Memory B cell (primary cell): ENCODE results near the gene SLC9A9.
"Not testable (repeated sequence)": the region's sequence is repeated elsewhere in the genome, so short reads cannot be mapped to it uniquely, and the experiment has no call there.

Experiments
- ATAC-seq: fragments of 150-1000 bp; cut with Tn5 transposase; 2 replicates; pipeline ENCODE4 v1.10.0; 2021; ENCODE audit warnings: low read depth, mild to moderate bottlenecking, moderate library complexity
- DNase-seq, 2 donors: peaks; one replicate each; pipeline ENCODE4 v3.0.0; 2022; ENCODE audit warnings: low spot score in 2 of 2
- H3K27ac Mint-ChIP-seq: one replicate; pipeline ENCODE4 v1.8.0; 2022; ENCODE audit warnings: mild to moderate bottlenecking, moderate library complexity, mixed read lengths
- H3K27me3 Mint-ChIP-seq: one replicate; pipeline ENCODE4 v1.8.0; 2022; ENCODE audit warnings: mixed read lengths
- H3K36me3 Mint-ChIP-seq: one replicate; pipeline ENCODE4 v1.8.0; 2022; ENCODE audit warnings: mild to moderate bottlenecking, mixed read lengths
- H3K4me1 Mint-ChIP-seq: one replicate; pipeline ENCODE4 v1.8.0; 2022; ENCODE audit warnings: mixed read lengths
- H3K4me3 Mint-ChIP-seq: one replicate; pipeline ENCODE4 v1.8.0; 2022; ENCODE audit warnings: mild to moderate bottlenecking, moderate library complexity, mixed read lengths
- H3K9me3 Mint-ChIP-seq: one replicate; pipeline ENCODE4 v1.8.0; 2022; ENCODE audit warnings: mixed read lengths

SLC9A9 gene

GRCh38 chr3:143447491-143447890 lies 400.8 kb downstream of the SLC9A9 start:
- H3K27ac Mint-ChIP-seq: no peak overlapping the region
- H3K9me3 Mint-ChIP-seq: no peaks in the 10 kb centered on the region
- H3K4me1 Mint-ChIP-seq: peaks cover 6% of the 10 kb centered on the region
- H3K4me3 Mint-ChIP-seq: no peak overlapping the region
- ATAC-seq: no peak
- H3K36me3 Mint-ChIP-seq: peaks cover 10% of the 10 kb centered on the region
- no peak for DNase-seq
- no peaks in the 10 kb centered on the region for H3K27me3 Mint-ChIP-seq

- Mint-ChIP-seq H3K27me3 (no peaks in the 10 kb centered on the region), H3K9me3 (no peaks in the 10 kb centered on the region), H3K27ac (no peak overlapping the region), H3K36me3 (peaks cover 10% of the 10 kb centered on the region), H3K4me3 (no peak overlapping the region), H3K4me1 (no peaks in the 10 kb centered on the region)
- ATAC-seq (no peak), DNase-seq (no peak)
These were observed 403.1 kb downstream of the SLC9A9 start for GRCh38 chr3:143445118-143445517.

GRCh38 chr3:143443851-143444331 lies 404.4 kb downstream of the SLC9A9 start:
- H3K4me3 Mint-ChIP-seq: no peak overlapping the region

GRCh38 chr3:143442814-143443447 lies 405.3 kb downstream of the SLC9A9 start:
- Mint-ChIP-seq H3K4me1 (no peaks in the 10 kb centered on the region), H3K4me3 (no peak overlapping the region), H3K36me3 (peaks cover 10% of the 10 kb centered on the region), H3K27ac (no peak overlapping the region), H3K9me3 (no peaks in the 10 kb centered on the region), H3K27me3 (no peaks in the 10 kb centered on the region)
- DNase-seq: no peak
- no peak for ATAC-seq

More at GRCh38 chr3:143443851-143444331, 404.4 kb downstream of the SLC9A9 start:
- ATAC-seq (no peak), DNase-seq (no peak)
- Mint-ChIP-seq H3K4me1 (no peaks in the 10 kb centered on the region), H3K9me3 (no peaks in the 10 kb centered on the region), H3K27me3 (no peaks in the 10 kb centered on the region), H3K36me3 (peaks cover 10% of the 10 kb centered on the region), H3K27ac (no peak overlapping the region)

- Mint-ChIP-seq H3K27me3 (no peaks in the 10 kb centered on the region), H3K27ac (no peak overlapping the region), H3K9me3 (no peaks in the 10 kb centered on the region), H3K4me1 (no peaks in the 10 kb centered on the region), H3K36me3 (peaks cover 10% of the 10 kb centered on the region), H3K4me3 (no peak overlapping the region)
- DNase-seq: no peak
- ATAC-seq: no peak
These were observed 406.6 kb downstream of the SLC9A9 start for GRCh38 chr3:143441516-143442171.

- no peaks in the 10 kb centered on the region for H3K4me1 Mint-ChIP-seq
- H3K27ac Mint-ChIP-seq: no peak overlapping the region
- H3K27me3 Mint-ChIP-seq: no peaks in the 10 kb centered on the region
- H3K9me3 Mint-ChIP-seq: no peaks in the 10 kb centered on the region
- ATAC-seq: no peak
- no peak for DNase-seq
- no peak overlapping the region for H3K4me3 Mint-ChIP-seq
- no peaks in the 10 kb centered on the region for H3K36me3 Mint-ChIP-seq
These were observed 408.5 kb downstream of the SLC9A9 start for GRCh38 chr3:143439817-143440216.

GRCh38 chr3:143437405-143437804 lies 410.9 kb downstream of the SLC9A9 start:
- Mint-ChIP-seq H3K4me3 (no peak overlapping the region), H3K9me3 (no peaks in the 10 kb centered on the region), H3K27me3 (no peaks in the 10 kb centered on the region), H3K4me1 (no peaks in the 10 kb centered on the region), H3K27ac (no peak overlapping the region), H3K36me3 (no peaks in the 10 kb centered on the region)
- ATAC-seq (no peak), DNase-seq (no peak)

- H3K4me3 Mint-ChIP-seq: no peak overlapping the region
- H3K4me1 Mint-ChIP-seq: no peaks in the 10 kb centered on the region
- ATAC-seq (no peak), DNase-seq (no peak)
- no peaks in the 10 kb centered on the region for H3K27me3 Mint-ChIP-seq
- H3K36me3 Mint-ChIP-seq: no peaks in the 10 kb centered on the region
- H3K9me3 Mint-ChIP-seq: no peaks in the 10 kb centered on the region
- no peak overlapping the region for H3K27ac Mint-ChIP-seq
These were observed 411.9 kb downstream of the SLC9A9 start for GRCh38 chr3:143436231-143436930.

GRCh38 chr3:143433787-143434378 lies 414.4 kb downstream of the SLC9A9 start:
- no peak for ATAC-seq
- Mint-ChIP-seq H3K9me3 (no peaks in the 10 kb centered on the region), H3K36me3 (no peaks in the 10 kb centered on the region), H3K4me1 (peaks cover 9% of the 10 kb centered on the region), H3K4me3 (no peak overlapping the region), H3K27me3 (no peaks in the 10 kb centered on the region), H3K27ac (no peak overlapping the region)
- no peak for DNase-seq

- not testable (repeated sequence) for H3K36me3 Mint-ChIP-seq, H3K4me3 Mint-ChIP-seq, H3K27me3 Mint-ChIP-seq, ATAC-seq, H3K27ac Mint-ChIP-seq, DNase-seq, H3K9me3 Mint-ChIP-seq
- peaks cover 20% of the 10 kb centered on the region for H3K4me1 Mint-ChIP-seq
These were observed 417.0 kb downstream of the SLC9A9 start for GRCh38 chr3:143431298-143431697.

- DNase-seq (no peak), ATAC-seq (no peak)
- Mint-ChIP-seq H3K9me3 (no peaks in the 10 kb centered on the region), H3K36me3 (no peaks in the 10 kb centered on the region), H3K27ac (no peak overlapping the region), H3K27me3 (no peaks in the 10 kb centered on the region), H3K4me3 (no peak overlapping the region), H3K4me1 (peaks cover 20% of the 10 kb centered on the region)
These were observed 417.7 kb downstream of the SLC9A9 start for GRCh38 chr3:143430568-143430967.

GRCh38 chr3:143429628-143430514 lies 418.4 kb downstream of the SLC9A9 start:
- DNase-seq (no peak), ATAC-seq (no peak)
- Mint-ChIP-seq H3K9me3 (no peaks in the 10 kb centered on the region), H3K27ac (peak overlapping the region; percentile 60), H3K4me3 (peak overlapping the region; percentile 35), H3K36me3 (no peaks in the 10 kb centered on the region), H3K27me3 (no peaks in the 10 kb centered on the region), H3K4me1 (peaks cover 20% of the 10 kb centered on the region)

- Mint-ChIP-seq H3K4me3 (no peak overlapping the region), H3K27ac (no peak overlapping the region), H3K4me1 (peaks cover 29% of the 10 kb centered on the region), H3K27me3 (no peaks in the 10 kb centered on the region), H3K9me3 (no peaks in the 10 kb centered on the region), H3K36me3 (no peaks in the 10 kb centered on the region)
- DNase-seq (no peak), ATAC-seq (peak; percentile 64)
These were observed 420.0 kb downstream of the SLC9A9 start for GRCh38 chr3:143428294-143428693.
